NCI-H774 (cell line): ENCODE data around the gene WFDC1.

Experiments used
- DNase-seq: peaks from one replicate; lab custom pipeline; 2025; lab: John Stamatoyannopoulos, UW

The WFDC1 gene

DNA sequence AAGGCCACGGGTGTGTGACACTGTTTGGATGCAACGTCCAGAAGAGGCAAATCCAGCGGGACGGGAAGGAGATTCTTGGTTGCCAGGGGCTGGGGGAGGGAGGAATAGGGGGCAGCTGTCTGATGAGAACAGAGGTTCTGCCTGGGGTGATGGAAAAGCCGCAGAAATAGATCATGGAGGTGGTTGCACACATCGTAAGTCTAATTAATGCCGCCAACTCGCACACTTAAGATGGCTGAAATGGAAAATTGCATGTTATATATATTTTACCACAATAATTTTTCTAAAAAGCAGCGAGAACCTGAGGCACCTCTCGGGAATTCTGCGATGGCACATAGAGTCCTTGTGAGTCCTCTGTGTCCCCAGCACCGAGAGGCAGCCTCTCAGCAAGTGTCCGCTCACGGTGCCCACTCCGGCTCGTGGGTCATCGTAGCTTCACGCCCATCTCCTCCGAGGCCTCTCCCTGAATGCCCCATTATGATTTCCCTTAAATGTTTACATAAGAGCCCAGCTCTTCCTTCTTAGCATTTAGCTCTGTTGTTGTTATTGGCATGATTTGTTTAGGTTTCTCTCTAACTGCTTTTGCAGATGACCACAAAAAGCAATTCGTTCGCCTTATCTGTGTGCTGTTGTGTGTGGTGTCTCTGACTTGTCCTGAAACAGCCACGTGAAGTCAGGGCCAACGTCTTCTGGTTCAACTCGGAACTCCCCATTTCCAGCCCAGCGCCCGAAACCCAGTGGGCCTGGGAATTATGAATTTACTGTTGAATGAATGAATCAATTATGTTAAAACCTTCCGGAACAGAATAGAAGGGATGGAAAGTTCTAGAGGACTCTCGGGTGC, 7.7 kb downstream of the WFDC1 start:
- no peak for DNase-seq

DNA sequence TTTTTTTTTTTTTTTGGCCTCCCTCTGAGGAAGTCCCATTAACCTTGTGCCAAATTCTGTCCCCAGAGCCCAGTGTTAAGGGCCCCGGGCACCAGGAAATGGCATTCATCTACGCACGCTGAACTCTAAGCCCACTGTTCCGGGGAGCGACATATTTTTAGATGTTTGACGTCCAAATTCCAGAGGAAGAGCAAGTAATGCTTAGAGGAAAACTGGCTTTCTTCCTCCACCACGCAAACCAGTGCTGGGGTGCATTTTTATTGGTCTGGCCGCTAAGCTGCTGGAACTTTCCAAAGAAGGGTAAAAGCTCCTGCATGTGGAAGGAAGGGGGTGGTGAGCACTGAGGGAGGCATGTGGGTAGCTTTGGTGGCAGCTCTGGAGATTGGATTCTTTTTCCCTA, 8.3 kb downstream of the WFDC1 start:
- DNase-seq, result no peak

DNA sequence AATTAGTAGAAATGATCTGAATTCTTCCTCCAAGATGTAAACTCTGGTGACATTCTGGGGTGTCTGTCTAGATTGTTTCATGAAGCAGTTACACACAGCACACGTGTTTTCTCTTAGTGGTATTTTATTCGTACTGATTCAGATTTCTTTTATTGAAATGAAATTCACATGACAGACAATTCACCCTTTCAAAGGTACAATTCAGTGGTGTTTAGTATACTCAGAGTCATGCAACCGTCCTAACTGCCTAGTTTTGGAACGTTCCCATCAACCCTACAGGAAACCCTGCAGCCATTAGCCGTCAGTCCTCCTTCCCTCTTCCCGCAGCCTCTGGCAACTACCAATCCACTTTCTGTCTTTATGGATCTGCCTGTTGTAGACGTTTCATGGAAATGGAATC, 8.8 kb downstream of the WFDC1 start:
- DNase-seq, result no peak

DNA sequence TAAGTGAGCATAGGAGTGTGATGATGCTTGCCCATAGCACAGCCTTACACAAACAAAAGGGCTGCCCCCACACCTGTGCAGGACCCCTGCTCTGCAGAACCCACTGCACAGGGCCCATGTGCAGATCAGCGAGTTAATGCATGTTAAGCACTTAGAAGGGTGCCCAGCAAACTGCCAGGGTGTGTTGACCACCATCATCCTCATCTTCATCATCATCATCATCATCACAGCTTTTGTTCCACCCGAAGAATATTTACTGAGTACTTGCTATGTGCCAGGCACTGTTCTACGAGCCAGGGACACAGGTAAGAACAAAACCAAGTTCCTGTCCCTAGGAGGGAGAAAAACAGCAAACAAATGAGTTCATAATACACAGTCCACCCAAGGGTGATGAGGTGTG, 11.9 kb downstream of the WFDC1 start:
- DNase-seq, result no peak

DNA sequence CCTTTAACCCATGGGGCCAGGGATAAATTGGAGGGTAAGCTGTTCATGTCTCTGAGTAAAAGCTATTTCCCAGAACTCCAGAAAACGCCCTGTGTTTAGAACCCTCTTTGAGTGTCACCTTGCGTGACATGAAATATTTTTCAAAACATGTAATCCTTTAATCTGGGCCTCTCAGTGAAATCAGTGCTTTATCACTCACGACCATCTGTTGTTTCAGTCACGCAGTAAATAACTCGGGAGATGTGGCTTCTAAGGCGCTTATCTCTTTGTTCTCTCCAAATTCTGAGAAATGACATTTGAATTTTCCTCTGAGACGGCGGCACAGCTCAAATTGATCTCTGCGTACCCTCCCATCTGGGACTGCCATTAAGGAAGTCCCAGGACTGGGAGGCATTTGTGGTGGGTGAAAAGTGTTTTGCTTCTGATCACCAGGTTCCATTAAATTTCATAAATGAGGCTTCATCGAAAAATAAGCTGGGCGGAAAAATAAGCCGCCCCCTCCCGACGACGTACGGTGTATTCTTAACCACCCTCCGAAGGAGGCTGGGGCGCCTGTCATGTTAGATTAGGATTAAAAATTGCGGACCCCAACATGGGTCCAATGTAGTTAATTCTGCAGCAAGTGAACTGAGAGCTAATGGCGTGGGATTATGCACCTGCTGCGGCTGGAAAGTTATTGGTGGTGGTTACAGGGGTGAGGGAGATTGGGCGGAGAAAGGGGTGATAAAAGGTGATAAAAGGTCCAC, 12.7 kb downstream of the WFDC1 start:
- DNase-seq, result no peak

DNA sequence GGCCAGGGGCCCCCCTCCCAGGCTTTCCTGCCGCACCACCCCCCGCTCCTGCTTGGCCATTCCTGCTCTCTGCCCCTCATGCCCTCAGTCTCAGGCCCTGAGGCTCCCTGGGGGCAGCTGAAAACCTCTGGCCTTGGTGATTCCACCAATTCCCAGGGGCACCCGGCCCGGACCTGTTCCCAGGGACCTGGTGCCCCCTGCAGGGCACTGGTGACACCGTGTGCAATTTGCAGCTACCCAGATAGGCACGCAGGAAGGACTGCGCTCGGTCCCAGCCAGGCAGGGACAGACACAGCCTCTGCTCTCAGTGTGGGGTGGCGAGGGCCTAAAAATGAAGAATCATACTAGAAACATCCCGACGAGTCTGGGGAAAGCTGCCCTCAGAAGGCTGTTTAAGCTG, 13.4 kb downstream of the WFDC1 start:
- DNase-seq, result no peak

DNA sequence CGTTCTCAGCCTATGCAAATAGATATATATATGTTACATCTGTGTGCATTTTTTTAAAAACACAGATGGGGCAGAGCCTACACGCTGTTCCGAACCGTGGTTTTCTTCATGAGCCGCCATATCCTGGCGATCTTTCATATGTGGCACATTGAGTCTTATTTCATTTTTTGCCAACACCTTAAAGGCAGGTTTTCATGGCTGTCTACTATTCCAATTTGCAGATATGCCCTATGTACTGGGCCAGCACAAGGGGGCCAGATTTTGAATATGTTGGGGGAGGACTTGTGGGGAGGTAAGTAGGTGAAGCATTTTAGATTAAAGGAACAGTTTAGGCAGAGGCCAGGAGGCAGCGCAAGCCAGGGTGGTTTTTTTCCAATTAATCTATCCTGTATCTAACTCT, 16.0 kb downstream of the WFDC1 start:
- DNase-seq, result no peak

DNA sequence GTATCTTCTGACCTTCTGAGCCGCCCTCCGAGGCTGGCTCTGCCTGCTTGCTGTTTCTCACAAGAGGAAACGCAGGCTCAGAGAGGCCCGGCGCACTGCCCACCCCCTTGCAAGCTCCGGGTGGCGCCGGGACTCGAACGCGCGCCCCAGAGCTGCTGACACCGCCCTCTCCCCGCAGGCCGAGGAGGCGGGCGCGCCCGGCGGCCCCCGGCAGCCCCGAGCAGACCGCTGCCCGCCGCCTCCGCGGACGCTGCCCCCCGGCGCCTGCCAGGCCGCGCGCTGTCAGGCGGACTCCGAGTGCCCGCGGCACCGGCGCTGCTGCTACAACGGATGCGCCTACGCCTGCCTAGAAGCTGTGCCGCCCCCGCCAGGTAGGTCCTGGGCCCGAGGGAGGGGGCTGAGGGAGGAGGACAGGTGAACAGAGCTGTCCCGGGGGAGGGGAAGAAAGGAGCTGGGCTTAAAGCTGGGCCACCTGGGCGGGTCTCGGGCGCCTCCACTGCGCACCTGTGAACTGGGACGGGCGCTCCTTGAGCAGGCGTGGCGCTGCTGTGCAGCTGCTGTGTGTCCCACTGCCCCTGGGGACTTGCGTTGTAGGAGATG, 18.2 kb downstream of the WFDC1 start:
- no peak for DNase-seq

DNA sequence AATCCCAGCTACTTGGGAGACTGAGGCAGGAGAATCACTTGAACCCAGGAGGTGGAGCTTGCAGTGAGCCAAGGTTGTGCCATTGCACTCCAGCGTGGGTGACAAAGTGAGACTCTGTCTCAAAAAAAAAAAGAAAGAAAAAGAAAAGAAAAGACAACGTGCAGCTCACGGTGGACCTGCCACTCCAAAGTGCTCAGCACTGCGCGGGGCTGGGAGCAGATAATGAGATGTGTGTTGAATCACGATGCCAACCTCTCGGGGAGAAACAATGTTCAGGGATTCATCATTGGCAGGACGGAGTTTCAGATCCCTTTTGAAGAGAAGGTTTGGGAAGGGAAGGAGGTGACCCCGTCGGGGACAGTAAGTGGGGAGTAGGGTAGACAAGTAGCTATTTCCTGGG, 19.2 kb downstream of the WFDC1 start:
- no peak for DNase-seq

DNA sequence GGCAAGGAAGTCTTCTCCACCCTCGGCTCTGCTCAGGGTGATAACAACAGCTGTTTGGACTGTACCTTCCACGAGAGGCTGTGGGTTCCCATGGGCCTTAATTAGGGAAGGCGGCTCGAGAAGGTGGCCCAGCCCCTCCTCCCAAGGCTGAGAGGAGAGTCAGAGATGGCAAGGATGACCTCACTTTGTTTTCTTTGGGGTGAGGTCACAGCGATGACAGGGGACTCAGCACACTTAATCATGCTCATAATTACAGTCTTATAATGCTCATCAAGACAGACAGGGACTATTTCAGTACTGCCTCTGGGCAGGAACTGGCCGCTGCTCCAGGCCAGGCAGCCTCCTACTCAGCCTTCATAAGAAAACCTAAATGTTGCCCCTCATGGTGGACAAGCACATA, 19.7 kb downstream of the WFDC1 start:
- no peak for DNase-seq

DNA sequence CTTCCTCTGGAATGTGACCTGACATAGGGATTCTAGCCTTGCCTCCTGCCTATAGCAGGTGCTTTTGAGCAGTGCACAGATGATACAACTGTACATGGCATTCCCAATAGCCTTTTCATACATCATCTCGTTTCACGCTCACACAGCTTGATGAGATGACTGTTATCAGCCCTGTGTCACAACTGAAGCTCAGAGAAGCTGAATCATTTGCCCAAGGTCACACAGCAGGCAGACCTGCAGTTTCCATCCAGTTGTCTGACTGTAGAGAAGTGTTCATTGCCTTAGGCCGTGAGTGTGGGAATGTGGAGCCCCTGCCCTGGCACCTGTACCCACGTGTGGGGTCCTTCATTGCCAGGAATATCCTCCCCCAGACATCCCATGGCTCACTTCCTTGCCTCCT, 20.1 kb downstream of the WFDC1 start:
- no peak for DNase-seq

DNA sequence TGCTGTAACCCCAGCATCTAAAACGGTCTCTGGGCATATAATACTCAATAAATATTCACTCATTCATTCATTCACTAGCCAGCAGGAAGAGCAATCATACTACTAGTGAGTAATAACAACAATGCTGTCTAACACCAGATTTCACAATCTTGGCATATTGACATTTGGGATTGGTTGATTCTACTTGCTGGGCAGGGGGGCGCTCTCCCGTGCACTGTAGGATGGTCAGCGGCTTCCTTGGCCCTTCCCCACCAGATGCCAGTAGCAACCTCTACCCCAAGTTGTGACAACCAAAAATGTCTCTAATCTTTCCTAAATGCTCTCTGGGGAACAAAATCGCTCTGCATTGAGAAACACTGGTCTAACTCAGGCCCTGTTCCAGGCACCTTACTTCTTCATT, 20.7 kb downstream of the WFDC1 start:
- no peak for DNase-seq

DNA sequence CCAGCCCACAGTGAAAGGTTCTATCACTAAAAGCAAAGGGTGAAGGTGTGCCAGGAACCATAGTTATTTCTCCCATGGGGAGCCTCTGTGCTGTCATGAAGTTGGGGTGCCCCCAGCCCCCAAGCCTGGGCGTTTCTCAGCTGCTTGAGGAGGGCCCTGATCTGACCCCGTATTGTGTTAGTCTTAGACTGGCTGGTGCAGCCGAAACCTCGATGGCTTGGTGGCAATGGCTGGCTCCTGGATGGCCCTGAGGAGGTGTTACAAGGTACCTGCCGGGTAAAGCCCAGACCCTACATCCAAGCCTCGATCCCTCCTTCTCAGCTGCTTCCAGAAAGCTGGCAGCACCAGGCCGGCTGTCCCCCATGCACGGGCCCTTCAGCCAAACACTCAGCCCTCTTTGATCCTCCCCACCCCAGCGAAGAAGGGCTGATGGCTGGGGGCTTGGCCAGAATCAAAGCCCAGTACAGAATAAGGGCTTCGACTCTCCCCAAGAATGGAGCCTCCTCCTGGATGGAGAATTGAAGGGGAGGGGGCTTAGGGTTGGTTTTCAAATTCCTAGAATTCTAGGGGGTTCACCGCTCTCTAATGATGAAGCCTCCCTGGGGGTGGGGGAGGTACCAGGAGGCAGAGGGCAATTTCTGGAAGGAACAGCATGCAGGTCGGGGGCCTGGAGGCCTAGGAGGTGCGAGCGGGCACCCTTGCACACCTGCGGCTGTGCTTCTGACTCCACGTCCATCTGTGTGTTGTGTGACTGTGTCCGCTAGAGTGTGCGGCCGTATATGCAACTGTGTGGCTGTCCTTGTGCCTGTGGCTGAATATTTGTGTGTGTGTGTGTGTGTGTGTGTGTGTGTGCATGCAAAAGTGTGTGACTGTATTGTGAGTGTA, 23.7 kb downstream of the WFDC1 start:
- DNase-seq, result no peak

DNA sequence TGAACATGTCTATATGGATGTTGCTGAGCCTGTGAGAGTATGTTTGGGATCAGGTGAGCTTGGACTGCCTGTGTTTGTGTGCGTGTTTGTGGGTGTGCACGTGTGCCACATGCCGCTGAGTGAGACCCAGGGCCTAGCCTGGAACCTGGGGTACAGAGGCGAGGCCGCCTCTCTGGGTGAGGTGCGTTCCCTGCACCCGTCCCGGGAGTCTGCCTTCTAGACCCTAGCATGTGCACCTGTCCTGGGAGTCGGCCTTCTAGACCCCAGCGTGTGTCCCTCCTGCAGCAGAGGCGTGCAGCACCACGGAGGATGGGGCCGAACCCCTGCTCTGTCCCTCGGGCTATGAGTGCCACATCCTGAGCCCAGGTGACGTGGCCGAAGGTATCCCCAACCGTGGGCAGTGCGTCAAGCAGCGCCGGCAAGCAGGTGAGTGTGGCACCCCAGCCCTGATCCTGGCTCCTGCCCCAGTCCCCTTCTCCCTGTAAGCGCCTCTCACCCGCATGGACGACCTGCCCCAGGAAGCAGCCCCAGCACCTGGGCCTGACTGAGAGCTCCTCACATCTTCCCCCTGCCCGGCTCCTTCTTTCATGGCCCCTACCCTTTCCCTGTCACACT, 24.6 kb downstream of the WFDC1 start:
- no peak for DNase-seq

DNA sequence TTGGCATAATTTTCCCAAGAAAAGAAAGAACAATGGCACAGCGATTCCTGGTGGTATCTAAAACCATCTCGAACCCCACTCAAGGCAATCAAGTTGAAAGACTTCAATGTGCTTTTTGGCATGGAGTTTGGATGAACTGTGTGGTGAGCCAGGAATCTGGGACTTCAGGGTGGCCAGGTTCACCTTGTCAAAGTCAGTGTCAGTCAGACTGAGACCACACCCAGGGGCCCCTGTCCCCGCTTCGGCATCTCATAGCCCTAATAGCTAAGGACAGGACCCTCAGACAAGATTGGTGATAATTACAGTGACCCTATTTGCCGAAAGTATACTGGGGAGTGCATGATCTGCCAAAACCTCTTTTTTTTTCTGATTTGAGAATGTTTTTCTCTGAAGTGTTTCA, 25.8 kb downstream of the WFDC1 start:
- no peak for DNase-seq

DNA sequence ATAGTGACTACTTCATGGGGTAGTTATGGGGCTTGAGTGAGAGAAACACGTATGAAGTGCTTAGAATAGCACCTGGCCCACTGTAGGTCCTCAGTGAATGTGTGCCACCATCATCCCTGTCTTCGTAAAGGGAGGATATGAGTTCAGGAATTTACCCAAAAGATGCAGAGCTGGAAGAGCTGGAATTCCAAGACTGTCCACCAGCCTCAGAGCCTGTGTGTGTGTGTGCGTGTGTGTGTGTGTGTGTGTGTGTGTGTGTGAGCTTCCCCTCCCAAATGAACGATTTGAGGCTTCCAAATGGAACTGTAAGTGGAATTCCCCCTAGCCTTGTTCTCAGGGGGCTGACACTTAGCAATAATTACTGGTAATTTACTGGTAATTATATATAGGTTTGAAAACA, 27.3 kb downstream of the WFDC1 start:
- DNase-seq, result no peak

DNA sequence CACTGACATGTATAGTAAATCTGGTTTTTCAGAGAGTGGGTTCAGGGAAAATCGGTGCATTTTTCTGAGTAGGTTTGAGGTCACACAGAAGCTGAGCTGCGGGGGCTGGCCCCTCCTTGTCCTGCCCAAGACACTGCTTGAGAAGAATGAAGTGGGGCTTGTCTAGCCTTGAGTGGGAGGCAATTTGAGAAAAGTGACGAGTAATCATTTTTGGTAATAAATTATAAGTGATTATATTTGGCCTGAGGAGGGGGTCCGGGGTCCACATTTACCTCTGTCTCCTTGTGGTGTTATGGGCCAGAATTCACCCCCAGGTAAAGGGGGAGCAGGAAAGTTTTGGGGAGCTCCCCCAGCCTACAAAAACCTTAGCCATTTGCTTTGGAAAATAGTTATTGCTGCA, 28.1 kb downstream of the WFDC1 start:
- no peak for DNase-seq

DNA sequence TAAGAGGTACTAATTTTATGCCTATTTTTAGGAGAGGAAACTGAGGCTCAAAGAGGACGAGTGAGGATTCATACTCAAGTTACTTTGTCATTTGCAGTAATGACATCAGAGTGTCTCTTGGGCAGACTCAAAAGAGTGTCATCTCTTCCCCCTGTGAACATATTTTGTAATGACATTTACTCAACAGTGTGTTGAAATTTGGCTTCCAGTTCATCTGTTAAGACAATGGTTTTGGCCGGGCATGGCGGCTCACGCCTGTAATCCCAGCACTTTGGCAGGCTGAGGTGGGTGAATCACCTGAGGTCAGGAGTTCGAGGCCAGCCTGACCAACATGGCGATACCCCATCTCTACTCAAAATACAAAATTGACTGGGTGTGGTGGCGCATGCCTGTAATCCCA, 28.9 kb downstream of the WFDC1 start:
- no peak for DNase-seq

DNA sequence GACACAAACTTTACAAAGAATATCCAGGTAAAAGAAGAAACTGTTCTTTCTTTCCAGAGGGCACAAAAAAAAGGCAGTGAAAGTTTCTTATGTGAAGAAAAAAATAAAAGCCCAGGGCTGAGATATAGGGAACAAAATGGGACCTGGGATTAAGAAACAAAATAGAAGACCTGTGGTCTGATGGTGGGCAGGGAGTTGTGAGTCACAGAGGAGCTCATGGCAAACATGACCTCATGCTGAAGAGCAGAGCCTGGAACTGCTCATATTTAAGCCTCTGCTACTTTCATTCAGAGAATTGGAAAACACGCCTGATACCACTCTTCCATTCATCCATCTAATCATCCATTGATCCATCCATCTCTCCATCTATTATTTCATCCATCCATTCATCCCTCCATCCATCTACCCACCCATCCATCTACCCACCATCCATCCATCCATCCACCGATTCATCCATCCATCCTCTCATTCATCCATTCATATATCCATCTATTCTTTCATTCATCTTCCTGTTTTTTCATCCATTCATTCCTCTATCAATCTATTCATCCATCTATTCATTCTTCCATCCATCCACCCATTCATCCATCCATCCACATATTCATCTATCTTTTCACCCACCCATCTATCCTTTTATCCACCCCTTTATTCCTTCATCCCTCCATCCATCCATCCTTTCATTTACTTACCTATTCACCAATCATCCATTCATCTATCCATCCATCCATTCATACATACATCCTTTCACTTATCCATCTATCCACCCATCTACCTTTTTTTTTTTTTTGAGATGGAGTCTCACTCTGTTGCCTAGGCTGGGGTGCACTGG, 30.0 kb downstream of the WFDC1 start:
- DNase-seq, result no peak

DNA sequence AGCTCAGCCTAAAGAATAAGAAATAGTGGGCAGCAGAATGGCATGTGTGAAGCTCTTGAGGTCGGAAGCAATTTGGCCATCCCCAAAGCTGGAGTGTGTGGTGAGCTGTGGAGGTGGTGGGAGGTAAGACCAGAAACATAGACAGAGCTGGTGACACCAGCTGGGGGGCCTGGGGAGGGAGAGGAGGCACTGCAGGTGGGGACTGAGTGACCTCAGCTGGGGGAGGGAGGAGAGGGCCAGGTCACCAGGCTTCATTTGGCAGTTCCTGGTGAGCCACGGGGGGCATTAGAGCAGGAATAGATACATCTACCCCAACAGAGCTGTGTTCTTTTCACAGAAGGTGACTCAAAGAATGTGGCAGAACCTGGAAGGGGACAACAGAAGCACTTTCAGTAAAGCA, 31.9 kb downstream of the WFDC1 start:
- DNase-seq, result no peak

DNA sequence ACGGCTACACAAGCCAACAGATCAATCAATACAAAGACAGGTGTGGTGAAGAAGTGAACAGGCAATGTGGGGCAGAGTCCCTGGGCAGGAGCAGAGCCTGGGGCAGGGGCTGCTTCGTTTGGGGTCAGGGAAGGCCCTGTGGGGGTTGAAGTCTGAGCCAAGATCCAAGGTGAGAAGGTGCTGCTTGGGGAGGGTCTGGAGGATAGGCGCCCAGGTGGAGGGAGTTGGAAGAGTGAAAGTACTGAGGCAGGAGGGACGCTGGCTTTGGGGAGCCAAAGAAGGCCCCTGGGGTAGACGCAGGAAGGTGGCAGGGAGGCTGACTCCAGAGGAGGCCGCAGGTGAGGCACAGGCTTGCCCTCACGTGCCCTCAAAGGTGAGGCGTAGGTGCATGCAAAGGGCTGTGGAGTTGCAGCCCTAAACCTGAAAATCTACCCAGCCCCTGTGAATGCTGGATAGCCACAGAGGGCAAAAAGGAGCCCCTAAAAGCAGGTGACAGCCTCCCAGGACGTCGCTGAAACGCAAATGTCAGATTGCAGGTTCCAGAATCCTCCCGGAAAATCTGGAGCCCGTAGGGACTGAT, 33.3 kb downstream of the WFDC1 start:
- no peak for DNase-seq
